Left renal cortex interstitium (tissue), 4 donors: ENCODE results near the gene SLC13A4. TPM values are rescaled to one million over a fixed set of nuclear protein-coding genes. Genes with fewer than 3 reads are reported as not detected.

ENCODE experiments used
- DNase-seq, 4 donors: peaks; one replicate each; pipeline ENCODE4 v3.0.0-alpha.2; 2013; ENCODE audit warnings: low read depth in 4 of 4, low spot score in 2 of 4, missing footprints in 1 of 4
- polyA plus RNA-seq, 4 donors: library from polyadenylated mRNA; unstranded; fragments of 120-200 nt; gene quantifications; one replicate each; pipeline ENCODE4 v1.2.1, GENCODE V29; 2013; ENCODE audit not compliant: insufficient read length in 4 of 4

SLC13A4 gene
- polyA plus RNA-seq, 4 donors, result 0.71 to 7.2 (median 3.6) TPM

GRCh38 chr7:135721198-135721820, 6.7 kb downstream of the SLC13A4 start:
- DNase-seq, result no peak

DNA sequence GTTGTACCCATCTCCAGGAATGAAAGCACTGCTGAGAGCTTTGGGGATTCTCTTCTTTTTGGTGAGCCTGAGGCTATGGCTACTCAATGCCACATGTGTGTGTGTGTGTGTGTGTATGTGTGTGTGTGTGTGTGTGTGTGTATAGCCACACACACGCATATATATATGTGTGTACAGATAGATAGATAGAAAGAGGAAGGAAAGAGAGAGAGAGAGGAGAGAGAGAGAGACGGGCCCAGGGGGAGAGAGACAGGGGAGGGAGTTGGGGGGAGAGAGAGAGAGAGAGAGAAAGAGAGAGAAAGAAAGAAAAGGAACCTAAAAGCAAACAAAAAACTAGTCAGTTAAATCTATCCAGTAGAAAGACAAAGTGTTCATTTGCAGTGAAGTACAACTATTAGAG, 8.3 kb downstream of the SLC13A4 start:
- no peak for DNase-seq

DNA sequence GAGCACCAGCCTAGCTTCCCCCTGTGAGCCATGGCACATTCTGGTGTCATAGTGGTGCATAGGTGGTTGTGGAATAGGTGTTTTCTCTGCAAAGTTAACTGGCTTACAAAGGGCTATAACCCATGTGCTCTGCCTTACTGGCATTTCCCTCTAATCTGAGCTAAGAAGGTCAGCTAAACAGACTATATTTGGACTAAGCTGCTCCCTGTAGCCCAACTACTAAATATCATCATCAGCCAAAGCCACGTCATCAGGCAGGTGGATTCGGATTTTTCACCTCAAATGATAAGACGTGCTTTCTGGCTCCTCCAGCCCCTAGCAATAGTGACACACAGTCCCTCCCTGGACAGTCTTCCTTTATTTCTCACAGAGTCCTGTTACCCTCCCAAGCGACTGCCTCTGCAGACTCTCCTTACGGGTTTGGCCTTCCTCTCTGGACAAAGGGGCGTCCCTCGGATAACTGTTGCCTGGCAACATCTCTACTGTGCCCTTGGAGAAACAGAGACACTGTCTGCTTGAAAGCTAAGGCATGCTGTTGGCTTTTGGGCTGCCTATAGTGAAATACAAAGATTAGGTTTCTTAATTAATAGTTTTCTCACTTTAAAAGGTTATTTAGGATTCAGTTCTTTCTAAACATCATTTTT, 9.1 kb downstream of the SLC13A4 start:
- DNase-seq, result no peak

DNA sequence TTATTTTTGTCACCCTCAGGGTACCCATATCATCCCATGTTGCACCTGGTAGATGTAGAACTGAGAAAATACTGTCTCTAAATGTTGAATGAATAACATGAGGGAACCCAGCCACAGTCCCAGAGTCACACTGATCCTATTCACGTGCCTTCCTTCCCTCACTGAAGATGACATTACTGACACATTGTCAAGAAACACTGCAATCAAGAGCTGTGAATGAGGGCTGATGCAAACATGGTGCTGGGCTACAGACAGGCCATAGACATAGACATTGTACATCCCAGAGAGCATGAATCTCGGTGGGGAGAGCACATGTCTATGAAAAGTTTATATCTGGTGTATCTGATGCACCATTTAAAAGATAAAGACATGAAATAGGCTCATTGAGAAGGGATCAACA, 9.8 kb downstream of the SLC13A4 start:
- no peak for DNase-seq

DNA sequence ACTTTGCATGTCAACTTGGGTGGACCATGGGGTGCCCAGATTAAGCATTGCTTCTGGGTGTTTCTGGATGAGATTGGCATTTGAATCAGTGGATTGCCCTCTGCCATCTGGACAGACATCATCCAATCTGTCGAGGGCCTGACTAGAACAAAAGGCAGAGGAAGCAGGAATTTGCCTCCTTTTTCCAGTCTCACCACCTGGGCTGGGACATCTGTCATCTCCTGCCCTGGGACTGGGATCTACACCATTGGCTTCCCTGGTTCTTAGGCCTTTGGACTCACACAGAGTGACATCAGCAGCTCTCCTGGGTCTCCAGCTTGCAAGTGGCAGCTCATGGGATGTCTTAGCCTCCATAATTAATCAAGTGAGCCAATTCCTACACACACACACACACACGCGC, 10.3 kb downstream of the SLC13A4 start:
- DNase-seq, result no peak

DNA sequence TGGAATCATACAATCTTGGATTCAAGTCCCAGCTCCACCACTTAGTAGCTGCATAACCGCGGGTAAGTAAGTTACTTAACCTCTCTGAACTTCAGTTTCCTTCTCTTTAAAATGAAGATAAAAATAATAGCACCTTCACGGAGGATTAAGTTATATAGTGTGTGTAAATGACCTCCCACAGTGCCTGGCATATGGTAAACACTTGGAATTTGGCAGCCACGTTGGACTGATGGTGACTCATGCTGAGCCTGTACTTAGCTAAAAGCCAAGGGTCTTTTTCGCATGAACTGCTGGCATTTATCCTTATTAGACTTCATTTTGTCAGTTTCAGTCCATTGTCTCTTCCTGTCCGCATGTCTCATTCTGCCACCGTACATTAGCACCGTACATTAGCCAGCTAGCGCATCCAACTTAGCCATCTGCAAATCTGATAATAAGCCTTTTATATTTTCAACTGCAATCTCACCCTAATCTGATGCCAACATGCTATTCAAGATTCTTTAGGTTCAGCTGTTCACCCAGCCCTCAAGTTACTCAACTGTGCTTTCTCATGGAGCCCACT, 11.2 kb downstream of the SLC13A4 start:
- no peak for DNase-seq

DNA sequence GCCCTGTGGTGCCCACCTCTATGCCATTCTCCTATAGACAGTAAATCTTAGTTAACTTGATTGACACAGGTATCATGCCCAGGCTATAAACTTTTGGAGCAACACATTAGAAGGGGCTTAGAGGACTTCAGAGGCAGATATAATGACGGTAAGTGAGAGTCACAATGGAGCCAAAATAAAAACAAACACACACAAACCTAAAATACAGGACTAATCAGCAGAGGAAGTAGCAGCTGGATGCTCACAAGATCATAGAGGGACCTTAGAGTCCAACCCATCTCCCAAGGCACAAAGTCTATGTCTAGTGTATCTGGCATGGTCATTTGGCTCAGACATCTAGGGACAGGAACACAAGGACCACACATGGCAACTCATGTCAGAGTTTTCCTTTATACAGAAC, 12.3 kb downstream of the SLC13A4 start:
- no peak for DNase-seq

- DNase-seq, result no peak
These were observed 12.9 kb downstream of the SLC13A4 start for GRCh38 chr7:135715055-135715522.

DNA sequence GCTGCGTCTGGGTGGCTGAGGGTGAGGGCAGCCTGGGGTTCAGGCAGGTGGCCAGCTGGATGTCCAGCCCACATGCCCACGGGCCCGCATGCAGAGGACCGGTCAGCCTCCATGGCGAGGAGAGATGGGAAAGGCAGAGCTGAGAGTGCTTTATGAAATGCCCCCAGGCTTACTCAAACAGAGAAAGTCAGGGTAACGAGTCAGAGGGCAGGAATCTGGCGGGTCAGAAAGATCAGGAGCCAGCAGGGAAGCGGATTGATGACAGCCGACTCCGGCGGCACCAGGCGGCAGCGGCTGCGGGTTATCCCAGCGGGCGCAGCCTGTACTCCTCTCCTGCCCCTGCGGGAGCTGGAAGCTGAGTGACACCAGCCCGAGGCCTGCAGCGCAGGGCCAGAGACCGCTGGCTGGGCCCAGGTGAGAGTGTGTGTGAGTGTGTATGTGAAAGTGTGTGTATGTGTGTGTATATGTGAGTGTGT, 13.4 kb downstream of the SLC13A4 start:
- DNase-seq, result no peak

- no peak for DNase-seq
These were observed 14.0 kb downstream of the SLC13A4 start for GRCh38 chr7:135713836-135714470.

DNA sequence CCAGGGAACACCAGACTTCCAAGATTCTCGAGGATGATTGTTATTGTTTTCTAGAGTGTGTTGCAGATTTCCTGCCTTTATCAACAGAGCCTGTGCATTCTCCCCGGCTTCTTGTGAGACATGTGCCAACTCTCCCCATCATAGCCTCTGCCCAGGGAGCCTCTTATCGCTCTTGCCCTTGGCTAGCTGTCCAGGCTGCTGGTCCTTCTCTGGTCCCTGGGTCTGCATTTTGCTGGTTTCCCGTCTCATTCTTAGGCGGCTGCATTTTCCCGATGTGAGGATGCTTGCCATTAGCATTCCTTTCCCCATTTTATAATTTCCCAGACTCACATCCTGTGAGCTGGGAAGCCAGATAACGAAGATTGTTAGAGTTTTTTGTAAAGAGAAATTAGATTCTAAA, 15.2 kb downstream of the SLC13A4 start:
- no peak for DNase-seq

- DNase-seq, result no peak
These were observed 15.7 kb downstream of the SLC13A4 start for GRCh38 chr7:135712182-135712782.

- no peak for DNase-seq
These were observed 16.9 kb downstream of the SLC13A4 start for GRCh38 chr7:135711139-135711469.

DNA sequence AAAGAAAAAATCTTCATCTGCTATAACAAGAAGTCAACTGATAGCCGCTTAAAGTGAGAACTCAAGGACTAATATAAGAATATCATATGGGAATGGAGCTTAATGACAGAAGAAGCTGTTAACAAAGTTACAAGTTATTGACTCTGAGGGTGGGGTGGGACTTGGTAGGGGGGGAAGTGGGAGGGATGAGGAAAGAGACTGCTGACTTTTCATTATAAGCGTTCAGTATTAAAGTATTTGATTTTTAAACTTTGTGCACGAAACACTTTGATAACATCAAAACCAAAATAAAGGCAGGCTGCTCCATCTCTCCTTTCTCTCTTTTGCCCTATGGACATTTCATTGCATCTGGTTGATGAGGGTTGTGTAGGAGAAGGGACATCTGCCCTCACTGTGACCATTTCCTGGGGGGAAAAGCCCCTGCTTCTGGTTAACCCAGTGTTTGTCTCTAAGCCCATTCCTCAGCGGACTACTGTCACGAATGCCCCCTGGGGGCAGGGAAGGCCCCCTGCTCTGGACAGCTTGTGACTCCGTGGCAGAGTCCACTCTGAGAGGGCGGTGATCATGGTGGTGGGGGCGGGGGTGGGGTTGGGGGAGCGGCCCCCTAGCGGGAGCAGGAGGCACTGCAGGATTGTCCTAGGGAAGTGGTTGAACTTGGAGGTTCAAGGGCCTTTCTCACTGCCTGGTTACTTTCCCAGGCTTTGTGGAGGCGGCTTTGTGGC, 17.4 kb downstream of the SLC13A4 start:
- no peak for DNase-seq

- DNase-seq, result no peak
These were observed 18.5 kb downstream of the SLC13A4 start for GRCh38 chr7:135709508-135709907.

- DNase-seq, result no peak
These were observed 19.9 kb downstream of the SLC13A4 start for GRCh38 chr7:135708041-135708440.

- no peak for DNase-seq
These were observed 20.4 kb downstream of the SLC13A4 start for GRCh38 chr7:135707570-135707966.

DNA sequence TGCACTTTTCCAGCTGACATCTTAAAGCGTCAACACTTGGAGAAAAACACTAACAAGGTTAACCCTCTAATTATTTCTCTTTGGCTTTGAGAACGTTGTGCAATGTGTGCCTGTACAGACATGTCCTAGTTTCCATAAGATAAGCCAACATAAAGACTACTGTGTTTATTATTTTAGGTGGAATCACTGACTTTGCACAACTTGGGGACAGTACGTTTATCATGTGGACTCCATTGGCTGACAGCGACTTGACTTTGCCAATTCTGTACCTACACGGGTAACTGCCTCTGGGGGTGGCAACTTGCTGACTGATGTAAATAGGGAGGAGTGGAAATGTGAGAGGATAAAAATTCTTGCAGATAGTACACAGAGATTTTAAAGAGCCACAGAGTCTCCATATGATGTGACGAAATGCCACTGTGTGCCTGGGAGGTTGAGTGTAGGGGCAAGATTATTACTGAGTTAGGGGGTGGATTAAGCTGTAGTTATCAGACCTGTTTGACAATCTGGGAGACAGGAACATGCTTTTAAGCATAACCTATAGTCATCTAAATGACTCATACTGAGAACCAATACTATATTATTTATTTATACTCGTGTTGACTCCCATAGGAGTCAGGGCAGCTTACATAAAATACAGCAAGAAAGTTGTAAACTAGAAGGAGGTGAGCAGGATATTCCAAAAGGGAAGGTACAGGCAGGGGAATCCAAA, 21.0 kb downstream of the SLC13A4 start:
- no peak for DNase-seq

- no peak for DNase-seq
These were observed 21.8 kb downstream of the SLC13A4 start for GRCh38 chr7:135706038-135706742.
